H1 (cell line): ENCODE results near the gene E2F2. TPM values are rescaled to one million over a fixed set of nuclear protein-coding genes. Genes with fewer than 3 reads are reported as not detected.

Experiments used
- CTCF ChIA-PET: fragments of 300-600 bp; sonication (Branson Sonifier 250); formaldehyde crosslinking; loops from one replicate; lab custom pipeline; 2021; ENCODE audit not compliant: partially characterized antibody; lab: Charles Lee
- POLR2A ChIA-PET: fragments of 300-600 bp; sonication (Branson Sonifier 250); formaldehyde crosslinking; loops from one replicate; lab custom pipeline; 2021; ENCODE audit warnings: inconsistent platforms; ENCODE audit not compliant: partially characterized antibody; lab: Charles Lee
- DNase-seq, 2 experiments: peaks; one replicate each; pipeline versions ENCODE4 v3.0.0 to v3.0.0-alpha.2; 2010 to 2022; ENCODE audit warnings: low spot score in 2 of 2, low read depth in 1 of 2, mixed read lengths in 1 of 2
- FAIRE-seq: peaks from 2 replicates; lab custom pipeline; 2011; peaks lifted over from hg19 to GRCh38; lab: Jason Lieb, UNC
- H2AFZ ChIP-seq: 2 replicates; pipeline ENCODE4 v1.8.1; 2012; ENCODE audit warnings: low read length, inconsistent platforms
- H2AK5ac ChIP-seq: 2 replicates; pipeline ENCODE4 v1.6.1; 2013; ENCODE audit warnings: low read depth, low read length
- H2BK120ac ChIP-seq: replicated peaks from 2 replicates; pipeline ENCODE3; 2013; ENCODE audit warnings: low read depth, low read length, inconsistent platforms
- H2BK12ac ChIP-seq: 2 replicates; pipeline ENCODE4 v1.6.1; 2013; ENCODE audit warnings: low read depth, low read length
- H2BK15ac ChIP-seq: 2 replicates; pipeline ENCODE4 v1.6.1; 2013; ENCODE audit warnings: low read length
- H2BK20ac ChIP-seq: 2 replicates; pipeline ENCODE4 v1.6.1; 2013; ENCODE audit warnings: low read length
- H2BK5ac ChIP-seq: 2 replicates; pipeline ENCODE4 v1.6.1; 2013; ENCODE audit warnings: low read depth, low read length
- H3K14ac ChIP-seq: 2 replicates; pipeline ENCODE4 v1.6.1; 2013; ENCODE audit warnings: inconsistent platforms; ENCODE audit not compliant: insufficient read length
- H3K18ac ChIP-seq: 2 replicates; pipeline ENCODE4 v1.6.1; 2013; ENCODE audit warnings: low read length; ENCODE audit errors: extremely low read depth
- H3K23ac ChIP-seq: 2 replicates; pipeline ENCODE4 v1.6.1; 2013; ENCODE audit warnings: inconsistent platforms; ENCODE audit not compliant: insufficient read length
- H3K23me2 ChIP-seq: 2 replicates; pipeline ENCODE4 v1.6.1; 2013; ENCODE audit warnings: low read depth, low read length
- H3K27ac ChIP-seq: 2 replicates; pipeline ENCODE4 v1.6.1; 2011; ENCODE audit warnings: low read depth, low read length, inconsistent platforms
- H3K27me3 ChIP-seq, 4 experiments: replicated peaks in 1 of 4; 1 replicate in 1 of 4; 2 replicates in 3 of 4; pipeline versions ENCODE4 v1.6.1 to v1.8.1; 2011 to 2013; ENCODE audit warnings: low read length in 3 of 4, mild to moderate bottlenecking in 3 of 4, inconsistent platforms in 2 of 4, mixed read lengths in 2 of 4, moderate library complexity in 1 of 4; ENCODE audit not compliant: control insufficient read depth in 3 of 4, insufficient read depth in 3 of 4; ENCODE audit errors: extremely low read depth in 1 of 4
- H3K36me3 ChIP-seq, 4 experiments: 2 replicates each; pipeline versions ENCODE4 v1.6.1 to v1.8.1; 2011 to 2013; ENCODE audit warnings: mild to moderate bottlenecking in 4 of 4, low read length in 3 of 4, moderate library complexity in 2 of 4, control low read depth in 1 of 4, inconsistent platforms in 1 of 4; ENCODE audit not compliant: insufficient read depth in 4 of 4, control insufficient read depth in 2 of 4
- H3K4ac ChIP-seq: replicated peaks from 2 replicates; pipeline ENCODE3; 2013; ENCODE audit warnings: low read length, low read depth, mixed read lengths, inconsistent platforms; ENCODE audit not compliant: insufficient read length
- H3K4me1 ChIP-seq, 4 experiments: replicated peaks in 1 of 4; 1 replicate in 1 of 4; 2 replicates in 3 of 4; pipeline versions ENCODE4 v1.6.1 to v1.8.1; 2011 to 2013; ENCODE audit warnings: low read length in 3 of 4, inconsistent platforms in 2 of 4, mixed read lengths in 1 of 4; ENCODE audit not compliant: insufficient read depth in 4 of 4, control insufficient read depth in 3 of 4
- H3K4me2 ChIP-seq, 2 experiments: 2 replicates each; pipeline versions ENCODE4 v1.6.1 to v1.8.1; 2011 to 2013; ENCODE audit warnings: low read depth in 2 of 2, low read length in 2 of 2, control low read depth in 1 of 2, inconsistent platforms in 1 of 2, mild to moderate bottlenecking in 1 of 2; ENCODE audit not compliant: insufficient read depth in 1 of 2
- H3K4me3 ChIP-seq, 4 experiments: fragments of 200-600, 300-600 bp in 1 of 4; sonication (generic), shearing (Covaris generic), sonication (Bioruptor Twin) in 1 of 4; 2 replicates each; pipeline versions ENCODE4 v1.5.1 to v1.8.1; 2011 to 2016; ENCODE audit warnings: low read length in 4 of 4, low read depth in 3 of 4, control low read depth in 2 of 4, inconsistent platforms in 2 of 4, mild to moderate bottlenecking in 2 of 4, mixed read lengths in 1 of 4, moderate library complexity in 1 of 4; ENCODE audit not compliant: insufficient read depth in 2 of 4; ENCODE audit errors: extremely low read depth in 1 of 4
- H3K56ac ChIP-seq: replicated peaks from 2 replicates; pipeline ENCODE3; 2013; ENCODE audit warnings: low read depth, mild to moderate bottlenecking, mixed read lengths, low read length, inconsistent platforms; ENCODE audit not compliant: insufficient read length
- H3K79me1 ChIP-seq: 2 replicates; pipeline ENCODE4 v1.6.1; 2013; ENCODE audit warnings: low read depth, low read length, control low read depth
- H3K79me2 ChIP-seq, 2 experiments: 2 replicates each; pipeline versions ENCODE4 v1.6.1 to v1.8.1; 2012 to 2013; ENCODE audit warnings: low read length in 2 of 2, mild to moderate bottlenecking in 2 of 2, inconsistent platforms in 1 of 2; ENCODE audit not compliant: insufficient read depth in 2 of 2, control insufficient read depth in 1 of 2
- H3K9ac ChIP-seq, 4 experiments: replicated peaks in 1 of 4; 1 replicate in 1 of 4; 2 replicates in 3 of 4; pipeline versions ENCODE4 v1.6.1 to v1.8.1; 2011 to 2013; ENCODE audit warnings: low read depth in 3 of 4, low read length in 3 of 4, control low read depth in 2 of 4, mild to moderate bottlenecking in 2 of 4, moderate library complexity in 2 of 4, inconsistent platforms in 1 of 4; ENCODE audit errors: extremely low read depth in 1 of 4
- H3K9me3 ChIP-seq, 2 experiments: 2 replicates each; pipeline versions ENCODE4 v1.6.1 to v1.8.1; 2012 to 2013; ENCODE audit warnings: mild to moderate bottlenecking in 2 of 2, moderate library complexity in 2 of 2, control low read depth in 1 of 2, inconsistent platforms in 1 of 2, low read depth in 1 of 2, low read length in 1 of 2, mixed read lengths in 1 of 2; ENCODE audit not compliant: insufficient read depth in 2 of 2
- H4K20me1 ChIP-seq, 2 experiments: replicated peaks in 1 of 2; 2 replicates each; pipeline versions ENCODE3 to v1.8.1; 2011 to 2013; ENCODE audit warnings: inconsistent platforms in 2 of 2, low read length in 2 of 2, mild to moderate bottlenecking in 1 of 2; ENCODE audit not compliant: insufficient read depth in 2 of 2, control insufficient read depth in 1 of 2
- H4K5ac ChIP-seq: 2 replicates; pipeline ENCODE4 v1.6.1; 2013; ENCODE audit warnings: low read length, low read depth, mixed read lengths, inconsistent platforms; ENCODE audit not compliant: insufficient read length
- H4K8ac ChIP-seq: 2 replicates; pipeline ENCODE4 v1.8.0; 2013; ENCODE audit warnings: mild to moderate bottlenecking, moderate library complexity, low read length, inconsistent platforms; ENCODE audit not compliant: insufficient read depth; ENCODE audit errors: extremely low read depth
- H4K91ac ChIP-seq: replicated peaks from 2 replicates; pipeline ENCODE3; 2013; ENCODE audit warnings: low read length, mixed read lengths, inconsistent platforms; ENCODE audit not compliant: insufficient read length
- CBX5 ChIP-seq: fragments of 300-800, 300-1000 bp; sonication (generic); IDR thresholded peaks from 2 replicates; pipeline ENCODE4 v1.7.1; 2016; ENCODE audit warnings: antibody characterized with exemption, low read length, low read depth
- CHD1 ChIP-seq: IDR thresholded peaks from 2 replicates; pipeline ENCODE4 v1.6.1; 2012; ENCODE audit warnings: low read depth, low read length, improper control_type of control experiment
- MAFK ChIP-seq: IDR thresholded peaks from 2 replicates; pipeline ENCODE4 v1.6.1; 2012; ENCODE audit warnings: low read depth, mild to moderate bottlenecking, improper control_type of control experiment, low read length
- SIN3A ChIP-seq, 2 experiments: IDR thresholded peaks in 1 of 2; conservative IDR thresholded peaks in 1 of 2; 2 replicates each; pipeline ENCODE4 v1.6.1; 2011 to 2012; ENCODE audit warnings: low read length in 2 of 2, improper control_type of control experiment in 1 of 2, low read depth in 1 of 2, mild to moderate bottlenecking in 1 of 2
- YY1 ChIP-seq: IDR thresholded peaks from 2 replicates; pipeline ENCODE4 v1.6.1; 2011; ENCODE audit warnings: low read depth, mild to moderate bottlenecking, low read length
- WGBS, 2 experiments: shearing (Covaris generic) in 1 of 2; methylation state at CpG; one replicate each; pipeline versions ENCODE4 v1.1.6 to v1.1.7; 2013 to 2015; ENCODE audit warnings: low lambda C conversion rate in 2 of 2, mixed read lengths in 2 of 2, inconsistent platforms in 1 of 2, low coverage in 1 of 2, missing lambda C conversion rate in 1 of 2; ENCODE audit not compliant: insufficient replicate concordance in 2 of 2, insufficient coverage in 1 of 2, insufficient read length in 1 of 2; ENCODE audit errors: extremely low coverage in 1 of 2, missing lambda C conversion rate in 1 of 2; 5-methylcytosine and 5-hydroxymethylcytosine counted together
- polyA plus RNA-seq, 7 experiments: library from polyadenylated mRNA; depleted of rRNA in 3 of 7; stranded (reverse) in 5 of 7; unstranded in 2 of 7; fragments of >200 nt in 5 of 7; fragments of 200-250 nt in 2 of 7; gene quantifications; 1 replicate in 5 of 7; 2 replicates in 1 of 7; 4 replicates in 1 of 7; pipeline versions ENCODE4 v1.2.1 to v1.2.3, GENCODE V29; 2011 to 2013; ENCODE audit warnings: missing spikeins in 2 of 7, mixed read lengths in 2 of 7
- total RNA-seq: library from RNA; stranded (reverse); fragmentation: NEBNext Ultra II Directional; extraction: Animal tissue kit (Norgen Biotek cat#: 25700); gene quantifications from 2 replicates; pipeline ENCODE4 v1.2.1, GENCODE V29; 2021

The E2F2 gene
- total and polyA plus RNA-seq, 2 of the 8 experiments (the other 6 are each of a cell fraction or from before 2014, with no cell fraction given) = 1.8 to 7.0 TPM

DNA sequence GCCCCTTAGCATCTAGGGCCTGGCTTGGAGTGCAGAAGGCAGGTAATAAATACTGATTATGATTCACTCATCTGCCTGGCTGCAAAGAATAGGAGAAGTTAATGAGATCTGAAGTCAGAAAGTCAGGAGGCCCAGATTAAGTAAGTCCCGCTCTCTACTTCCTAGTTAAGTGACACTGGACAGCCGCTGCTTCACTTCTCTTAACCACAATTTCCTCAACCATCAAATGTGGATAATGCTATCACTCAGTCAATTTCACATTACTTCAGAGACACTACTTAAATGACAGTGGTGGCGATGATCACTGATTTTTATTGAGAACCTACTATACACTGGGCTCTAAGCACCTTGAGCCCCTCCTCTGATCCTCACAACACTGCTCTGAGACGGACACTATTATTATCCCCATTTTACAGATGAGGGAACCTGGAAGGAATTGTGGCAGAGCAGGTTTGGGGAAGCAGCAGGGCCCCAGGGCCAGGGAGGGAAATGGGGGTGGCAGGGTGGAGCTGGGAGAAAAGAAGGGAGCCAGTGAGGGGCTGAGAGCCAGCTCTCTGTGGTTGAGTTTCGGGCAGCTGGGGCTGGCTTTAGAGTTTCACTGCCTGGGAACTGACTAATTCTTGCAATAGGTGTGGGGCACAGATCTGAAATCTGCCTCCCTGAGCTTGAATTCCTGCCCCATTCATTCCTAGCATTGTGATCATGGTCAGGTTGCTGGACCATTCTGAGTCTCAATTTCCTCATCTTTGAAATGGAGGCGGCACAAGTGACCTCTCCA is 2.4 kb upstream of the E2F2 start:
- no peak overlapping the region for H4K91ac ChIP-seq
- no peak overlapping the region for H3K18ac ChIP-seq
- H3K4me1 ChIP-seq = peaks cover 2 to 8% (median 7%) of the 10 kb centered on the region in 4 experiments; a peak in 5 of 7 replicates
- H4K8ac ChIP-seq = no peak overlapping the region
- DNase-seq = no peak
- H3K4ac ChIP-seq = no peak overlapping the region
- no peaks in the 10 kb centered on the region for H3K9me3 ChIP-seq
- peaks cover 0 to 5% of the 10 kb centered on the region in 2 experiments for H4K20me1 ChIP-seq
- H3K4me3 ChIP-seq = no peak overlapping the region
- no peak for FAIRE-seq
- no peak overlapping the region for H3K56ac ChIP-seq
- no peak overlapping the region for H2AFZ ChIP-seq
- no peak overlapping the region for H2BK20ac ChIP-seq
- 90% methylated on average over 6 of the region's 6 CpGs; no CpG with 5 or more reads in 1 of the 2 experiments for WGBS, 2 experiments
- H3K14ac ChIP-seq = no peak overlapping the region
- H2BK120ac ChIP-seq = no peak overlapping the region
- no peak overlapping the region for H2AK5ac ChIP-seq
- H3K36me3 ChIP-seq = no peaks in the 10 kb centered on the region
- no peak for TF ChIP-seq CHD1
- no peak for TF ChIP-seq YY1
- no peak for TF ChIP-seq CBX5
- no peak for TF ChIP-seq MAFK
- no peak for TF ChIP-seq SIN3A (conservative IDR thresholded peaks at IDR 0.05 in 1 of 2, IDR thresholded peaks at IDR 0.05 in 1 of 2; ENCODE audit: low read depth in 1 of 2, low read length in 2 of 2)
- H3K9ac ChIP-seq = no peak overlapping the region
- H3K27ac ChIP-seq = no peak overlapping the region
- ChIA-PET POLR2A (no interaction called here), CTCF (interaction anchor here (0.8 to 16.2 kb wide), 4 partner anchors 18 to 111 kb away, joined by 4 to 230 read pairs (median 34); no protein-coding TSS in a partner anchor)
- H2BK5ac ChIP-seq = no peak overlapping the region
- H3K23me2 ChIP-seq = peaks cover 9% of the 10 kb centered on the region; the same call in 1 of the 2 replicates
- H2BK15ac ChIP-seq = no peak overlapping the region; the same call in 1 of the 2 replicates
- no peak overlapping the region for H4K5ac ChIP-seq
- H3K4me2 ChIP-seq = no peak overlapping the region
- H3K27me3 ChIP-seq = peaks cover 3 to 27% (median 18%) of the 10 kb centered on the region in 4 experiments
- peaks cover 0 to 3% of the 10 kb centered on the region in 2 experiments; a peak in 1 of 4 replicates for H3K79me2 ChIP-seq
- H3K23ac ChIP-seq = no peak overlapping the region
- no peaks in the 10 kb centered on the region for H3K79me1 ChIP-seq
- no peak overlapping the region; the same call in 1 of the 2 replicates for H2BK12ac ChIP-seq
